ENCODE measurements around the gene SORD.
"Not testable (repeated sequence)": the region's sequence is repeated elsewhere in the genome, so short reads cannot be mapped to it uniquely, and the experiment has no call there.

SORD gene

DNA sequence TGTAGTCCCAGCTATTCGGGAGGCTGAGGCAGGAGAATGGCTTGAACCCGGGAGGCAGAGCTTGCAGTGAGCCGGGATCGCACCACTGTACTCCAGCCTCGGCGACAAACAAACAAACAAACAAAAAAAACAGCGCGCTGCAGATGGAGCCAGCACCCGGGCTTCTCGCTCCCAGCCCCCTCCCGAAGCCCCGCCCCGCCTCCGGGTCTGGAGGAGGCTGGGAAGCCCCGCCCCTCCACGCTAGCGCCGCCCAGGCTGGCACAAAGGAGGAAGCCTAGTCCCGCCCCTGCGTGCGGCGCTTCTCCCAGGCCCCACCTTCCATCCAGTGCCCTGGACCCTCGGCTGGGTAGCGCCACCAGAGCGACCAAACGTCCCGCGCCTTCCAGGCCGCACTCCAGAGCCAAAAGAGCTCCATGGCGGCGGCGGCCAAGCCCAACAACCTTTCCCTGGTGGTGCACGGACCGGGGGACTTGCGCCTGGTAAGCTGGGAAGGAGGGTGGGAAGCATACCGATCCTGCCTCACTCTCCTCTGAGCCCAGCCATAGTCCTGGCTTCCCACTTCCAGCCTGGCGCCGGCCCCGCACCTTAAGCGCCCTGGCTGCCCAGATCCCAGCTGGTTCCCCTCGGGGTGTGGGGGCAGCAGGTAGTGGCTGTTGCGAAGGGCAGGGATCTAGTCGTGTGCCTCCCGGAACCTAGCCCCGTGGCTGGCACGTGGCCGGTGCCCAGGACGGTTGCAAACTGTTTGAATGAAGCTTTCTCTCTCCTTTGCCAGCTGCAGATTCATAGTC lies at the start of gene SORD:
Gene SORD (plus strand): TSS at position 325 of the 788 bp plus-strand sequence. CDS start 89 bp downstream, at position 414.
- peak within 1 kb of the TSS; percentile 94 for H2AFZ ChIP-seq (ENCODE audit: low read depth, low read length)

DNA sequence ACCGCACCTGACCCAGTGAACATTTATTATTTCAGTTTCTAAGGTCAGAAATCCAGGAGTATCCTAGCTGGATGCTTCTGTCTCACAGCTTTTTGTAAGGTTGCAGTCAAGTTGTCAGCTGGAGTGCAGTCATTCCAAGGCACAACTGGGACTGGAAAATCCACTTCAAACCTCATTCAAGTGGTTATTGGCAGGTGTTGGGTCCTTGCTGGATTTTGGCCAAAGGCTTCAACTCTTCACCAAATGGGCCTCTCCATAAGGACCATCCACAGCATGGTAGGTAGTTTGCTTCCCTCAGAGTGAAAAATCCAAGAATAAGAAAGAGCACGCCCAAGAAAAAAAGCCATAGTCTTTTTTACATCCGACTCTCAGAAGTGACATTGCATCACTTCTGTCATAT lies 46.8 kb upstream of the SORD start:
- H3K4me3 ChIP-seq (ENCODE audit: low read length); H3K4me2 ChIP-seq (ENCODE audit: low read length); H3K9me3 ChIP-seq (ENCODE audit: insufficient read depth, low read length); H3K36me3 ChIP-seq (replicated peaks; ENCODE audit: low read depth, low read length); H4K20me1 ChIP-seq (ENCODE audit: insufficient read depth, low read length); H3K4me1 ChIP-seq (ENCODE audit: low read length); H3K27ac ChIP-seq (ENCODE audit: low read length); H2AFZ ChIP-seq (ENCODE audit: low read depth, low read length); H3K9ac ChIP-seq (ENCODE audit: low read length); H3K79me2 ChIP-seq (ENCODE audit: low read length); H3K27me3 ChIP-seq (ENCODE audit: low read depth, low read length): not testable (repeated sequence)

More for the DNA sequence above, at the start of gene SORD:
- 0 out of 2 replicates have a peak, but pooled peaks cover 4% of the 10 kb centered on the region for H3K27me3 ChIP-seq (ENCODE audit: low read depth, low read length)
- peaks cover 8% of the 10 kb centered on the region for H3K36me3 ChIP-seq (replicated peaks; ENCODE audit: low read depth, low read length)
- peak within 1 kb of the TSS; percentile 97 for H3K4me3 ChIP-seq (ENCODE audit: low read length)
- no peak for TF ChIP-seq CTCF (IDR thresholded peaks at IDR 0.05; ENCODE audit: low read depth, low read length)
- no peak for TF ChIP-seq EZH2phosphoT487 (IDR thresholded peaks at IDR 0.05; ENCODE audit: low read depth)
- H3K4me2 ChIP-seq (ENCODE audit: low read length) = peak within 1 kb of the TSS; percentile 99
- no peaks in the 10 kb centered on the region for H4K20me1 ChIP-seq (ENCODE audit: insufficient read depth, low read length)
- peak within 1 kb of the TSS; percentile 42 for H3K27ac ChIP-seq (ENCODE audit: low read length)
- peak within 1 kb of the TSS; percentile 95 for H3K9ac ChIP-seq (ENCODE audit: low read length)
- H3K9me3 ChIP-seq (ENCODE audit: insufficient read depth, low read length) = no peaks in the 10 kb centered on the region
- peaks cover 48% of the 10 kb centered on the region for H3K79me2 ChIP-seq (ENCODE audit: low read length)
- H3K4me1 ChIP-seq (ENCODE audit: low read length) = peaks cover 9% of the 10 kb centered on the region

- H3K79me2 ChIP-seq (ENCODE audit: low read length); H3K9me3 ChIP-seq (ENCODE audit: insufficient read depth, low read length); H3K4me2 ChIP-seq (ENCODE audit: low read length); H4K20me1 ChIP-seq (ENCODE audit: insufficient read depth, low read length); H3K4me3 ChIP-seq (ENCODE audit: low read length); H3K4me1 ChIP-seq (ENCODE audit: low read length); H2AFZ ChIP-seq (ENCODE audit: low read depth, low read length); H3K9ac ChIP-seq (ENCODE audit: low read length); H3K27me3 ChIP-seq (ENCODE audit: low read depth, low read length); H3K27ac ChIP-seq (ENCODE audit: low read length); H3K36me3 ChIP-seq (replicated peaks; ENCODE audit: low read depth, low read length): not testable (repeated sequence)
These were observed 45.2 kb upstream of the SORD start for GRCh38 chr15:44977781-44978180.

- H3K79me2 ChIP-seq (ENCODE audit: low read length); H3K4me3 ChIP-seq (ENCODE audit: low read length); H3K9me3 ChIP-seq (ENCODE audit: insufficient read depth, low read length); H3K4me1 ChIP-seq (ENCODE audit: low read length); H3K4me2 ChIP-seq (ENCODE audit: low read length); H3K9ac ChIP-seq (ENCODE audit: low read length); H2AFZ ChIP-seq (ENCODE audit: low read depth, low read length); H3K36me3 ChIP-seq (replicated peaks; ENCODE audit: low read depth, low read length); H3K27ac ChIP-seq (ENCODE audit: low read length); H3K27me3 ChIP-seq (ENCODE audit: low read depth, low read length); H4K20me1 ChIP-seq (ENCODE audit: insufficient read depth, low read length): not testable (repeated sequence)
These were observed 43.2 kb upstream of the SORD start for GRCh38 chr15:44979617-44980339.

DNA sequence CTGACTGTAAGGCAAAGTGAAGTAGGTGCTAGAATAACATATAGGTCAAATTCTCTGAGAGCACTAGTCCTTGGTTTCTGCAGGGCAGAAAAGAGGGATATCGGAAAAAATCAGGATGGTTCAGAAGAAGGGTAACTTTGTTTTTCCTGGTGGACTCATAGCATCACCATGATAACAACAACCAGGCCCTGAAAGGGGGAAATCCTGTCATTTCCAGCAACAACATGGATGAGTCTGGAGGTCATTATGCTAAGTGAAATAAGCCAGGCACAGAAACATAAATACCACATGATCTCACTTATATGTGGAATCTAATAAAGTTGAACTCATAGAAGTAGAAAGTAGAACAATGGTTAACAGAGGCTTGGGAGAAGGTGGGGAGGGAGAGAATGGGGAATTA lies 38.9 kb upstream of the SORD start:
- H2AFZ ChIP-seq (ENCODE audit: low read depth, low read length); H4K20me1 ChIP-seq (ENCODE audit: insufficient read depth, low read length); H3K27ac ChIP-seq (ENCODE audit: low read length); H3K4me1 ChIP-seq (ENCODE audit: low read length); H3K36me3 ChIP-seq (replicated peaks; ENCODE audit: low read depth, low read length); H3K4me2 ChIP-seq (ENCODE audit: low read length); H3K4me3 ChIP-seq (ENCODE audit: low read length); H3K27me3 ChIP-seq (ENCODE audit: low read depth, low read length); H3K79me2 ChIP-seq (ENCODE audit: low read length); H3K9me3 ChIP-seq (ENCODE audit: insufficient read depth, low read length); H3K9ac ChIP-seq (ENCODE audit: low read length): not testable (repeated sequence)

DNA sequence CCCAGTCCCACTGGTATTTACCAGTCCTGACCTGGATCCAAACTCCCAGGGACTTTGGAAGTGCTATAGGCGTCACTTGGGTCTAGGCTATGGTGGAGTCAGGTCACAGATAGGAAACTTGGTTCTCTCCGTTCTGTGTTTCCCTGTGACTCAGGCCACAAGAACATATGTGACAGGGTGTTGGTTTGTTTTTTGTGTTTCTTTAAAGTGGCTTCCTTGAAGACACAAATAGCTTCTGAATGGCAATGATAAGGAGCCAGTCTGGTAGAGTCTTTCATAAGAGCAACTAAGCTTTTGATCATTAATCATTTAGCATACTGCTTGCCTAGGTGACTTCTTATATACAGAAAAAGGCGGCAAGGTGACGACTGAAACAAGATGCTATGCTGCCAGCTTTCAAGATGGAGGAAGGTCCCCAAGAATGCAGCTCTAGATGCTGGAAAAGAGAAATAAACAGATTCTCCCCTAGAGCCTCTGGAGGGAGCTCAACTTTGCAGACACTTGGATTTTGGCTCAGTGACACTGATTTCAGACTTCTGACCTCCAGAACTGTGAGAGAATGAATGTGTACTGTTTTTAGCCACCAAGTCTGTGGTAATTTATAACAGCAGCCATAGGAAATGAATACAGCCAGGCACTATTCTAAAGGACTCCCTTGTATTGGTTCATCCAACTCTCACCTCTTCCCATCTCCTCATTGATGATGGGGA lies 36.5 kb upstream of the SORD start:
- H3K36me3 ChIP-seq (replicated peaks; ENCODE audit: low read depth, low read length); H4K20me1 ChIP-seq (ENCODE audit: insufficient read depth, low read length); H3K4me2 ChIP-seq (ENCODE audit: low read length); H3K4me3 ChIP-seq (ENCODE audit: low read length); H3K27me3 ChIP-seq (ENCODE audit: low read depth, low read length); H3K9ac ChIP-seq (ENCODE audit: low read length); H2AFZ ChIP-seq (ENCODE audit: low read depth, low read length); H3K9me3 ChIP-seq (ENCODE audit: insufficient read depth, low read length); H3K79me2 ChIP-seq (ENCODE audit: low read length); H3K27ac ChIP-seq (ENCODE audit: low read length); H3K4me1 ChIP-seq (ENCODE audit: low read length): not testable (repeated sequence)

- H3K27me3 ChIP-seq (ENCODE audit: low read depth, low read length); H3K9ac ChIP-seq (ENCODE audit: low read length); H3K27ac ChIP-seq (ENCODE audit: low read length); H3K4me1 ChIP-seq (ENCODE audit: low read length); H3K4me3 ChIP-seq (ENCODE audit: low read length); H3K4me2 ChIP-seq (ENCODE audit: low read length); H3K79me2 ChIP-seq (ENCODE audit: low read length); H3K9me3 ChIP-seq (ENCODE audit: insufficient read depth, low read length); H4K20me1 ChIP-seq (ENCODE audit: insufficient read depth, low read length); H2AFZ ChIP-seq (ENCODE audit: low read depth, low read length); H3K36me3 ChIP-seq (replicated peaks; ENCODE audit: low read depth, low read length): not testable (repeated sequence)
These were observed 35.3 kb upstream of the SORD start for GRCh38 chr15:44987711-44988110.

GRCh38 chr15:44988184-44988869 lies 34.7 kb upstream of the SORD start:
- H3K9me3 ChIP-seq (ENCODE audit: insufficient read depth, low read length); H4K20me1 ChIP-seq (ENCODE audit: insufficient read depth, low read length); H3K4me3 ChIP-seq (ENCODE audit: low read length); H3K79me2 ChIP-seq (ENCODE audit: low read length); H3K36me3 ChIP-seq (replicated peaks; ENCODE audit: low read depth, low read length); H3K27me3 ChIP-seq (ENCODE audit: low read depth, low read length); H3K4me1 ChIP-seq (ENCODE audit: low read length); H3K4me2 ChIP-seq (ENCODE audit: low read length); H3K9ac ChIP-seq (ENCODE audit: low read length); H2AFZ ChIP-seq (ENCODE audit: low read depth, low read length); H3K27ac ChIP-seq (ENCODE audit: low read length): not testable (repeated sequence)
